Activated naive CD8-positive, alpha-beta T cell treated with anti-CD3 and anti-CD28 coated beads, Interleukin-2, amount 50 U/mL, for 24 hours (primary cell): ENCODE measurements around the gene PTPRK.

Experiments used
- ATAC-seq: fragments of 150-1000 bp; cut with Tn5 transposase; one replicate; pipeline ENCODE4 v1.10.0; 2021
- DNase-seq: peaks from one replicate; pipeline ENCODE4 v3.0.0; 2021
- H3K27ac Mint-ChIP-seq: one replicate; pipeline ENCODE4 v1.8.0; 2021; ENCODE audit warnings: mild to moderate bottlenecking, mixed read lengths
- H3K27me3 Mint-ChIP-seq: one replicate; pipeline ENCODE4 v1.8.0; 2021; ENCODE audit warnings: mixed read lengths
- H3K36me3 Mint-ChIP-seq: one replicate; pipeline ENCODE4 v1.8.0; 2021; ENCODE audit warnings: low read depth, mixed read lengths
- H3K4me1 Mint-ChIP-seq: one replicate; pipeline ENCODE4 v1.8.0; 2021; ENCODE audit warnings: mixed read lengths
- H3K4me3 Mint-ChIP-seq: one replicate; pipeline ENCODE4 v1.8.0; 2021; ENCODE audit warnings: mild to moderate bottlenecking, moderate library complexity, mixed read lengths
- H3K9me3 Mint-ChIP-seq: one replicate; pipeline ENCODE4 v1.8.0; 2021; ENCODE audit warnings: mixed read lengths

PTPRK gene

GRCh38 chr6:128179876-128180438 lies 340.4 kb downstream of the PTPRK start:
- no peak overlapping the region for H3K4me3 Mint-ChIP-seq
- ATAC-seq: no peak

GRCh38 chr6:128174724-128175123 lies 345.7 kb downstream of the PTPRK start:
- DNase-seq (no peak), ATAC-seq (no peak)
- H3K27me3 Mint-ChIP-seq: no peaks in the 10 kb centered on the region
- H3K4me1 Mint-ChIP-seq: peaks cover 2% of the 10 kb centered on the region
- no peak overlapping the region for H3K27ac Mint-ChIP-seq
- no peaks in the 10 kb centered on the region for H3K36me3 Mint-ChIP-seq
- no peaks in the 10 kb centered on the region for H3K9me3 Mint-ChIP-seq
- H3K4me3 Mint-ChIP-seq: no peak overlapping the region

More at GRCh38 chr6:128179876-128180438, 340.4 kb downstream of the PTPRK start:
- DNase-seq: no peak
- Mint-ChIP-seq H3K9me3 (no peaks in the 10 kb centered on the region), H3K4me1 (peaks cover 4% of the 10 kb centered on the region), H3K27me3 (no peaks in the 10 kb centered on the region), H3K36me3 (no peaks in the 10 kb centered on the region), H3K27ac (no peak overlapping the region)

DNA sequence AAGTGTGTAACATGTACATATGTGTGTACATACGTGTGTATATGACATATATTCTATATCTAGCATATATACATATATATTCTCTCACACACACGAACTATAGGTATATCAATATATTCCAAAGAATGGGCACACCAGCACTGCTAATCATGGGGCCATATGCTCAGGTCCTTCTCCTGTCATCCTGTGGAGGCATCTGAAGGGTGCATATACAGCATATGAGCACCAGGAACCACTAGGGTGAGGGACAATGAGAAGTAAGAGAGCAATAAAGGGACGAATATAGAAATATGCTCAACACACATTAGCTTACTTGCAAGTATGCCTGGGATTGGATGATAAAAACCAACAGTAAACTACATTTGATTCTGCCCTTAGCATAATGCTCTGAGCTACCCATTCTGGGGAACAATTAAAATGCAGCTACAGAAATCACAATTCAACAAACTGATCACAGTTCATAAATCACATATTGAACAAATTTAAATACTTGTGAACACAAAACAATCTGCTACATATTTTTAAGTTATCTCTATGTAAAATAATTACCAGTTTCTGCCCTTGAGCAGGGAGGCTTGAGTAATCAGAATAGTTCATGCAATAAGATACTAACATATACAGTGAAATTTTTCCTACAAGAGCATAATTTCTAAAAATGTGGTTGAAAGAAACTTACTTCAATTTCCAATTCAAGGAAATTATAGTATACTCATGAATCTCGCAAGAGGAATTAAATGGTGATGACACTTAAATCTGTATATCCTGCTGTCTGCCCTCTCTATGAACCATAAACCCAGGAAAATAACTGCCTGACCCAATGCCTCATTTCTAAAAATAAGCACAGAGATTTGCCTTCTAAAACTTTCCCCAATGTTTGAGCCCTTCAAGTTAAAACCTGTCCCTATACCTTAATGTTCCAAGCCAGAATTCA lies 347.4 kb downstream of the PTPRK start:
- Mint-ChIP-seq H3K9me3 (no peaks in the 10 kb centered on the region), H3K27ac (no peak overlapping the region), H3K36me3 (no peaks in the 10 kb centered on the region), H3K4me1 (peaks cover 2% of the 10 kb centered on the region), H3K4me3 (no peak overlapping the region), H3K27me3 (no peaks in the 10 kb centered on the region)
- DNase-seq (no peak), ATAC-seq (no peak)

- no peak overlapping the region for H3K27ac Mint-ChIP-seq
- DNase-seq: no peak
Observed at GRCh38 chr6:128172081-128172480, 348.3 kb downstream of the PTPRK start.

DNA sequence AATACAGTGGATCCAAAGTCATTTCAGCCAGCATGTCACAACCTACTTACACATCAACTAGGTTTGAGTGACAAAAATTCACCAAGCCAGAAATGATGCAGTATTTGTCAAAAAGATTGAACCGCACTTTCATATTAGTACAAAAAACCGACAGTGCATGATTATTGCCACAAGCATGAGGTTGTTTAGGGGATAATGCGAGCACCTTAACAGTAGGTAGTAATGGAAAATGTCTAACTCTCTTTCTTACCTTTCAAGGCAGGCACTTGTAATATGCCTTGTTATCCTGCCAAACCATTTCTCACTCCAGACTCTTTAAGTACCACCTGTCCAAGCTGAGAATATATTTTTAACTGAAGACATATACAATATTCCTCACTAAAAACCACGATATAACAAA lies 349.2 kb downstream of the PTPRK start:
- Mint-ChIP-seq H3K27ac (no peak overlapping the region), H3K4me1 (peaks cover 2% of the 10 kb centered on the region)
- no peak for ATAC-seq

More at GRCh38 chr6:128172081-128172480, 348.3 kb downstream of the PTPRK start:
- H3K4me3 Mint-ChIP-seq: no peak overlapping the region
- H3K9me3 Mint-ChIP-seq: no peaks in the 10 kb centered on the region
- H3K27me3 Mint-ChIP-seq: no peaks in the 10 kb centered on the region
- peaks cover 2% of the 10 kb centered on the region for H3K4me1 Mint-ChIP-seq
- no peaks in the 10 kb centered on the region for H3K36me3 Mint-ChIP-seq
- ATAC-seq: no peak

GRCh38 chr6:128168244-128168643 lies 352.2 kb downstream of the PTPRK start:
- no peaks in the 10 kb centered on the region for H3K27me3 Mint-ChIP-seq
- H3K36me3 Mint-ChIP-seq: no peaks in the 10 kb centered on the region
- H3K4me3 Mint-ChIP-seq: no peak overlapping the region
- ATAC-seq (no peak), DNase-seq (no peak)
- no peaks in the 10 kb centered on the region for H3K9me3 Mint-ChIP-seq
- peaks cover 2% of the 10 kb centered on the region for H3K4me1 Mint-ChIP-seq
- H3K27ac Mint-ChIP-seq: no peak overlapping the region

More for the DNA sequence above, 349.2 kb downstream of the PTPRK start:
- no peaks in the 10 kb centered on the region for H3K27me3 Mint-ChIP-seq
- H3K36me3 Mint-ChIP-seq: no peaks in the 10 kb centered on the region
- no peaks in the 10 kb centered on the region for H3K9me3 Mint-ChIP-seq
- no peak for DNase-seq
- no peak overlapping the region for H3K4me3 Mint-ChIP-seq

- H3K36me3 Mint-ChIP-seq: no peaks in the 10 kb centered on the region
- no peaks in the 10 kb centered on the region for H3K9me3 Mint-ChIP-seq
Observed at GRCh38 chr6:128167552-128167951, 352.8 kb downstream of the PTPRK start.

GRCh38 chr6:128164254-128164653 lies 356.1 kb downstream of the PTPRK start:
- Mint-ChIP-seq H3K27ac (no peak overlapping the region), H3K27me3 (no peaks in the 10 kb centered on the region), H3K4me3 (no peak overlapping the region), H3K9me3 (no peaks in the 10 kb centered on the region), H3K4me1 (no peaks in the 10 kb centered on the region), H3K36me3 (no peaks in the 10 kb centered on the region)
- no peak for ATAC-seq
- no peak for DNase-seq

More at GRCh38 chr6:128167552-128167951, 352.8 kb downstream of the PTPRK start:
- no peak overlapping the region for H3K4me3 Mint-ChIP-seq
- no peak overlapping the region for H3K27ac Mint-ChIP-seq
- ATAC-seq (no peak), DNase-seq (no peak)
- H3K4me1 Mint-ChIP-seq: peaks cover 2% of the 10 kb centered on the region
- no peaks in the 10 kb centered on the region for H3K27me3 Mint-ChIP-seq

DNA sequence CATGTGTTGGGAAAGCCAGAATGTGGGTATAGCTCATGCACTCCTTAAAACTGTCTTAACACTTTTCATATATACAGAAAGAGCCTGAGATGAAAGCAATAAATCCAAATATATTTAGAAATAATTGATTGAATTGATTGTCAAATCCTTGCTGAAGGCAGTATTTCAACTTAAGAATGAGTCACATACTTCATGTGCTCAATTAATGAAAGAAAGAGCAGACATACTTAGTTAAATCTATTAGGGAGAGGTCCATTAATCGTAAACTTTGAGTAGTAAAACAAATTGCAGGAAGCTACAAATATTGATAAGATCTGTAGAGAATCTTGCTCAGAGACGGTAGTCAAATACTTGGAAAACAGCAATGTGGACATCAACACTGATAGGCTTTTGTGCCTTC lies 358.0 kb downstream of the PTPRK start:
- Mint-ChIP-seq H3K4me1 (peaks cover 6% of the 10 kb centered on the region), H3K27ac (no peak overlapping the region), H3K4me3 (no peak overlapping the region), H3K27me3 (no peaks in the 10 kb centered on the region), H3K36me3 (no peaks in the 10 kb centered on the region), H3K9me3 (no peaks in the 10 kb centered on the region)
- DNase-seq (no peak), ATAC-seq (no peak)

GRCh38 chr6:128161839-128162238 lies 358.6 kb downstream of the PTPRK start:
- no peaks in the 10 kb centered on the region for H3K9me3 Mint-ChIP-seq
- DNase-seq (no peak), ATAC-seq (no peak)
- H3K36me3 Mint-ChIP-seq: no peaks in the 10 kb centered on the region
- no peak overlapping the region for H3K4me3 Mint-ChIP-seq
- peaks cover 6% of the 10 kb centered on the region for H3K4me1 Mint-ChIP-seq
- no peaks in the 10 kb centered on the region for H3K27me3 Mint-ChIP-seq
- no peak overlapping the region for H3K27ac Mint-ChIP-seq

- ATAC-seq (no peak), DNase-seq (no peak)
- Mint-ChIP-seq H3K36me3 (no peaks in the 10 kb centered on the region), H3K4me3 (no peak overlapping the region), H3K27ac (no peak overlapping the region), H3K4me1 (peaks cover 6% of the 10 kb centered on the region), H3K9me3 (no peaks in the 10 kb centered on the region), H3K27me3 (no peaks in the 10 kb centered on the region)
Observed at GRCh38 chr6:128161263-128161662, 359.1 kb downstream of the PTPRK start.

DNA sequence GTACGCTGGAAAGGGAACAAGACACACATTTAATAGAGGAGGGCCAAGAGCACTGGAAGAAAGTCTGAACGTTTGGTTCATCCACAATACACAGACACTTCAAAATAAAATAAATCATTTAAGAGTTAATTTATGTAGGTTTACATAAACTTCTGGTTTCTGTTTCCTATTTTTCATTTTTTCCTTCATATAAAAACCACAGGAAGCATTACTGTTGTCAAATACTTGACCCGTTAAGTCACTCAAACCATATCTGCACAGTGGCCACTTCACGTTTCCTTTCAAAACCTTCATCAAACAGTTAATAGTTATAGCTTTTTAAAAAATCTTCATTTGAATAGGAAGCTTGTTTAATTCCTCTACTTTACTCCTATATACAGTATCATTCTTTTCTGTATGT lies 361.9 kb downstream of the PTPRK start:
- H3K36me3 Mint-ChIP-seq: no peaks in the 10 kb centered on the region
- H3K27ac Mint-ChIP-seq: no peak overlapping the region
- DNase-seq (no peak), ATAC-seq (no peak)
- H3K27me3 Mint-ChIP-seq: no peaks in the 10 kb centered on the region
- no peak overlapping the region for H3K4me3 Mint-ChIP-seq
- no peaks in the 10 kb centered on the region for H3K9me3 Mint-ChIP-seq
- peaks cover 6% of the 10 kb centered on the region for H3K4me1 Mint-ChIP-seq

DNA sequence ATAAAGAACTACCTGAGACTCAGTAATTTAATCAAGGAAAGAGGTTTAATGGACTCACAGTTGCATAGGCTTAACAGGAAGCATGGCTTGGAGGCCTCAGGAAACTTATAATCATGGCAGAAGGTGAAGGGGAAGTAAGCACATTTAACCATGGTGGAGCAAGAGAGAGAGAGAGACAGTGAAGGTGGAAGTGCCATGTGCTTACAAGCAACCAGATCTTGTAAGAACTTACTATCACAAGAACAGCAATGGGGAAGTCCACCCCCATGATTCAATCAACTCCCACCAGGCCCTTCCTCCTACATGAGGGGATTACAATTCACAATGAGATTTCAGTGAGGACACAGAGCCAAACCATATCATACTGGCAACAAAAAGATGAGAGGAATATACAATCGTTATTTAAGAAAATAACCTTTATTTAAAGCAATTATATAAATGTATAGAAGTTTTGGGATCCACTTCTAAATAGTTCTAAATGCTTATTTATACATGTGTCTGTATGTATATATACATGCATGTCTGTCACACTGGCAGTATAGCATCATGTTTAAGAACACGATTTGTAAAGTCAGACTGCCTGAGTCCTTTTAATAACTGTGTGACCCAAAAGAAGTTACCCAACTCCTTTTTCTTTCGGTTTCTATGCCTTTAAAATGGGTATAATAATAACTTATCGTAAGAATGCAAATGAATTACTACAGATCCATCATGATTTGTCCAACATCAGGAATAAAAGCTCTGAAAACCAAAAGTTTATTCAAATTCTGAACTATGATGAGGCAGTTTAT lies 363.9 kb downstream of the PTPRK start:
- no peak overlapping the region for H3K27ac Mint-ChIP-seq
- H3K36me3 Mint-ChIP-seq: no peaks in the 10 kb centered on the region
- no peaks in the 10 kb centered on the region for H3K9me3 Mint-ChIP-seq
- no peak for ATAC-seq
- no peaks in the 10 kb centered on the region for H3K27me3 Mint-ChIP-seq
- peaks cover 6% of the 10 kb centered on the region for H3K4me1 Mint-ChIP-seq
- DNase-seq: no peak
- no peak overlapping the region for H3K4me3 Mint-ChIP-seq

DNA sequence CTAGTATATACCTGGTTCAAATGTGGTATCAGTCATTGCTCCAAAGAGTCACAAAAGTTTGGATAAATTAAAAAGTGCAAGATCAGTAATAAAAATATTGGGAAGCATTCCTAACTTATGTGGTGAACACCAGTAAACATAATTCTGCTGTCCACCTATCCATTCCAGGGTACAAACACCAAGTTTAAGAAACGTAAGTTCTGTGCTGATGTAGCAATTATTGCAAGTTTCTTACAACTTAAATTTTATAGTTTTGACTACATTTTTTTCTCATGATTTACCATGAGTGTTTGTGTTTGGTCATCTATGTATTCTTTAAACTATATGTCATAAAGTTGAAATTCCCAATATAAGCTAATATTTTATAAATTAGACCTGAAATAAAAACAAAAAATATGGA lies 364.6 kb downstream of the PTPRK start:
- peaks cover 6% of the 10 kb centered on the region for H3K4me1 Mint-ChIP-seq
- H3K9me3 Mint-ChIP-seq: no peaks in the 10 kb centered on the region
- H3K36me3 Mint-ChIP-seq: no peaks in the 10 kb centered on the region
- no peak overlapping the region for H3K27ac Mint-ChIP-seq
- DNase-seq (no peak), ATAC-seq (no peak)
- no peaks in the 10 kb centered on the region for H3K27me3 Mint-ChIP-seq
- no peak overlapping the region for H3K4me3 Mint-ChIP-seq

- Mint-ChIP-seq H3K27me3 (no peaks in the 10 kb centered on the region), H3K27ac (no peak overlapping the region), H3K4me3 (no peak overlapping the region), H3K36me3 (no peaks in the 10 kb centered on the region), H3K9me3 (no peaks in the 10 kb centered on the region), H3K4me1 (no peaks in the 10 kb centered on the region)
- ATAC-seq: no peak
- no peak for DNase-seq
Observed at GRCh38 chr6:128152551-128152950, 367.8 kb downstream of the PTPRK start.
